Kidney (tissue), 14 donors: ENCODE results near the gene SYDE2. TPM values are rescaled to one million over a fixed set of nuclear protein-coding genes. Genes with fewer than 3 reads are reported as not detected.
A peak's percentile ranks its signal among the peaks of the same experiment; 100 is the strongest.
"Not testable (repeated sequence)": the region's sequence is repeated elsewhere in the genome, so short reads cannot be mapped to it uniquely, and the experiment has no call there.

Experiments
- DNase-seq, 5 donors: peaks; one replicate each; pipeline ENCODE4 v3.0.0-alpha.2; 2013 to 2020
- FAIRE-seq: peaks from 2 replicates; lab custom pipeline; 2012; peaks lifted over from hg19 to GRCh38; lab: Jason Lieb, UNC
- H3K27ac ChIP-seq, 2 donors: one replicate each; pipeline ENCODE4 v1.7.0; 2013; ENCODE audit warnings: low read depth in 2 of 2, low read length in 2 of 2, inconsistent platforms in 1 of 2
- H3K27me3 ChIP-seq: one replicate; pipeline ENCODE4 v1.7.1; 2013; ENCODE audit warnings: low read length, inconsistent platforms; ENCODE audit not compliant: control insufficient read depth, insufficient read depth
- H3K36me3 ChIP-seq, 3 donors: one replicate each; pipeline versions ENCODE4 v1.7.0 to v1.7.1; 2013; ENCODE audit warnings: low read length in 3 of 3, control low read depth in 1 of 3, inconsistent platforms in 1 of 3; ENCODE audit not compliant: insufficient read depth in 3 of 3, control insufficient read depth in 2 of 3
- H3K4me1 ChIP-seq, 3 donors: one replicate each; pipeline versions ENCODE4 v1.7.0 to v1.7.1; 2013; ENCODE audit warnings: low read length in 3 of 3, inconsistent platforms in 1 of 3, low read depth in 1 of 3; ENCODE audit not compliant: control insufficient read depth in 2 of 3, insufficient read depth in 2 of 3
- H3K4me3 ChIP-seq, 3 donors: one replicate each; pipeline versions ENCODE4 v1.7.0 to v1.8.1; 2013; ENCODE audit warnings: low read length in 3 of 3, control low read depth in 1 of 3, inconsistent platforms in 1 of 3
- H3K9ac ChIP-seq, 3 donors: one replicate each; pipeline versions ENCODE4 v1.7.0 to v1.7.1; 2013; ENCODE audit warnings: low read length in 3 of 3, control low read depth in 1 of 3, inconsistent platforms in 1 of 3
- H3K9me3 ChIP-seq, 3 donors: one replicate each; pipeline versions ENCODE4 v1.7.0 to v1.7.1; 2013; ENCODE audit warnings: low read length in 3 of 3, control low read depth in 1 of 3, inconsistent platforms in 1 of 3; ENCODE audit not compliant: control insufficient read depth in 2 of 3, insufficient read depth in 1 of 3
- CTCF ChIP-seq: IDR thresholded peaks from 3 replicates; pipeline ENCODE4 v1.5.1; 2012; ENCODE audit warnings: mild to moderate bottlenecking, moderate library complexity, borderline replicate concordance; ENCODE audit not compliant: insufficient read depth; ENCODE audit errors: extremely low read depth
- intact Hi-C: fragments of 100-400 bp; cut with DNase I; formaldehyde crosslinking; loops from one replicate; pipeline ENCODE4 v1.11.1; 2022
- polyA plus RNA-seq: library from polyadenylated mRNA; stranded (reverse); fragments of 350-450 nt; fragmentation: Illumina TruSeq; extraction: RNeasy Lipid Tissue Mini Kit (QIAGEN cat#74804); gene quantifications from one replicate; pipeline ENCODE4 v1.2.3, GENCODE V29; 2014; ENCODE audit warnings: low read depth, low replicate concordance; ENCODE audit not compliant: insufficient read depth
- total RNA-seq: library from RNA; stranded (reverse); fragmentation: NEBNext Ultra II Directional; extraction: Animal tissue kit (Norgen Biotek cat#: 25700); gene quantifications from one replicate; pipeline ENCODE4 v1.2.1, GENCODE V29; 2021
- donor health status: control.
- donor health status: control.
- donor health status: control.
- donor health status: control.
- donor health status: control.
- donor health status: DM: yes; HTN: yes; CAD: no.
- donor health status: Normal renal cell carcinoma (clear cell type).

SYDE2 gene
- total and polyA plus RNA-seq, 2 donors from 2014 or later, result 1.3 to 7.0 TPM

GRCh38 chr1:85148524-85149250 is 52.1 kb downstream of the SYDE2 start:
- no peak overlapping the region for H3K27ac ChIP-seq
- no peaks in the 10 kb centered on the region for H3K27me3 ChIP-seq
- FAIRE-seq (no peak), DNase-seq (no peak)
- intact Hi-C loops, result no loop called here
- no peaks in the 10 kb centered on the region for H3K36me3 ChIP-seq
- no peak for TF ChIP-seq CTCF
- no peaks in the 10 kb centered on the region for H3K9me3 ChIP-seq
- H3K9ac ChIP-seq, result no peak overlapping the region
- no peak overlapping the region for H3K4me3 ChIP-seq
- no peaks in the 10 kb centered on the region for H3K4me1 ChIP-seq

GRCh38 chr1:85146972-85147359 is 53.9 kb downstream of the SYDE2 start:
- Histone ChIP-seq H3K27me3 (no peaks in the 10 kb centered on the region), H3K9me3 (no peaks in the 10 kb centered on the region), H3K27ac (no peak overlapping the region), H3K4me3 (no peak overlapping the region), H3K9ac (no peak overlapping the region), H3K36me3 (no peaks in the 10 kb centered on the region), H3K4me1 (no peaks in the 10 kb centered on the region)
- no peak for DNase-seq
- TF ChIP-seq CTCF, result no peak
- intact Hi-C loops, result no loop called here
- FAIRE-seq, result no peak

- H3K4me3 ChIP-seq, H3K4me1 ChIP-seq, H3K27ac ChIP-seq, H3K36me3 ChIP-seq, DNase-seq, H3K9ac ChIP-seq, H3K9me3 ChIP-seq, FAIRE-seq, H3K27me3 ChIP-seq, intact Hi-C loops: not testable (repeated sequence)
Observed at GRCh38 chr1:85146298-85146971, 54.4 kb downstream of the SYDE2 start.

GRCh38 chr1:85144351-85144750 is 56.5 kb downstream of the SYDE2 start:
- H3K27ac ChIP-seq, result no peak overlapping the region
- FAIRE-seq, result no peak
- DNase-seq, result peak in 3 of 5 donors; percentile 21 to 39 (median 38)
- H3K4me1 ChIP-seq, result no peaks in the 10 kb centered on the region
- H3K36me3 ChIP-seq, result no peaks in the 10 kb centered on the region
- no peak overlapping the region for H3K4me3 ChIP-seq
- H3K9ac ChIP-seq, result no peak overlapping the region
- H3K9me3 ChIP-seq, result no peaks in the 10 kb centered on the region
- TF ChIP-seq CTCF, result no peak
- intact Hi-C loops, result no loop called here
- H3K27me3 ChIP-seq, result no peaks in the 10 kb centered on the region
